Measurements from ENCODE around the gene WDR12.

DNA sequence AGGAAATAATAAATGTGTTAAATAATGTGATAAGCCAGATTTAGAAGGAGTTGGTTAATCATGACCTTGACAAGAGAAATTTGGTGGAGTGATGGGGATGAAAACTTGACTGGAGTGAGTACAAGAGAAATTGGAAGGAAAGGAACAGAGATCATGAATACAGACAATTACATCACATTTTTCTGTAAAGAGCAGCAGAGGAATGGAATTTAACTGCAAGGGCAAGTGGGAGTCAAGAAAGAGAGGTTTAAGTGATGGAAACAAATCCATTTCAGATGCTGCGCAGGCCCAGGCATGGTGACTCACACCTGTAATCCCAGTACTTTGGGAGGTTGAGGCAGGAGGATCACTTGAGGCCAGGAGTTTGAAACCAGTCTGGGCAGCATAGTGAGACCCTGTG, 86.6 kb downstream of the WDR12 start:
- TF ChIP-seq, protein P1, sequence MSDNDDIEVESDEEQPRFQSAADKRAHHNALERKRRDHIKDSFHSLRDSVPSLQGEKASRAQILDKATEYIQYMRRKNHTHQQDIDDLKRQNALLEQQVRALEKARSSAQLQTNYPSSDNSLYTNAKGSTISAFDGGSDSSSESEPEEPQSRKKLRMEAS (IDR thresholded peaks at IDR 0.05; ENCODE audit: low read depth): no peak
- TF ChIP-seq YY1 (IDR thresholded peaks at IDR 0.05; ENCODE audit: low read depth): no peak
- TF ChIP-seq, protein P2, sequence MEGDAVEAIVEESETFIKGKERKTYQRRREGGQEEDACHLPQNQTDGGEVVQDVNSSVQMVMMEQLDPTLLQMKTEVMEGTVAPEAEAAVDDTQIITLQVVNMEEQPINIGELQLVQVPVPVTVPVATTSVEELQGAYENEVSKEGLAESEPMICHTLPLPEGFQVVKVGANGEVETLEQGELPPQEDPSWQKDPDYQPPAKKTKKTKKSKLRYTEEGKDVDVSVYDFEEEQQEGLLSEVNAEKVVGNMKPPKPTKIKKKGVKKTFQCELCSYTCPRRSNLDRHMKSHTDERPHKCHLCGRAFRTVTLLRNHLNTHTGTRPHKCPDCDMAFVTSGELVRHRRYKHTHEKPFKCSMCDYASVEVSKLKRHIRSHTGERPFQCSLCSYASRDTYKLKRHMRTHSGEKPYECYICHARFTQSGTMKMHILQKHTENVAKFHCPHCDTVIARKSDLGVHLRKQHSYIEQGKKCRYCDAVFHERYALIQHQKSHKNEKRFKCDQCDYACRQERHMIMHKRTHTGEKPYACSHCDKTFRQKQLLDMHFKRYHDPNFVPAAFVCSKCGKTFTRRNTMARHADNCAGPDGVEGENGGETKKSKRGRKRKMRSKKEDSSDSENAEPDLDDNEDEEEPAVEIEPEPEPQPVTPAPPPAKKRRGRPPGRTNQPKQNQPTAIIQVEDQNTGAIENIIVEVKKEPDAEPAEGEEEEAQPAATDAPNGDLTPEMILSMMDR (IDR thresholded peaks at IDR 0.05): no peak
- no peak for TF ChIP-seq RAD21 (IDR thresholded peaks at IDR 0.05; ENCODE audit: low read length)
